Panc1 (cell line): ENCODE measurements around the gene TSC2. TPM values are rescaled to one million over a fixed set of nuclear protein-coding genes. Genes with fewer than 3 reads are reported as not detected.

Experiments
- ATAC-seq: fragments of 200-7000 bp; cut with Tn5 transposase; 2 replicates; pipeline ENCODE4 v1.9.1; 2020; ENCODE audit warnings: mild to moderate bottlenecking, moderate library complexity
- Bru-seq: library from RNA; stranded (reverse); fragments of 400-500 nt; gene quantifications from one replicate; lab custom pipeline; 2021; lab: Mats Ljungman, UMichigan
- BruChase-seq, 2 experiments: library from RNA; stranded (reverse); fragments of 400-500 nt; gene quantifications; one replicate each; lab custom pipeline; 2021; lab: Mats Ljungman, UMichigan
- BruUV-seq: library from RNA; stranded (reverse); fragments of 400-500 nt; replicated peaks from 2 replicates; lab custom pipeline; 2021; lab: Mats Ljungman, UMichigan
- CTCF ChIA-PET: fragments of 300-600 bp; sonication (Branson Sonifier 250); formaldehyde crosslinking; loops from one replicate; lab custom pipeline; 2022; ENCODE audit warnings: antibody characterized with exemption; lab: Charles Lee
- POLR2A ChIA-PET: fragments of 300-600 bp; sonication (Branson Sonifier 250); formaldehyde crosslinking; loops from one replicate; lab custom pipeline; 2022; ENCODE audit warnings: antibody characterized with exemption; lab: Charles Lee
- DNase-seq: peaks from one replicate; pipeline ENCODE4 v3.0.0-alpha.2; 2010; ENCODE audit warnings: low read depth, low spot score
- H3K27ac ChIP-seq: 2 replicates; pipeline ENCODE4 v1.5.1; 2011; ENCODE audit warnings: mild to moderate bottlenecking, low read length, inconsistent platforms
- H3K27me3 ChIP-seq: fragments of 200-500 bp; sonication (Bioruptor generic); 2 replicates; pipeline ENCODE4 v1.6.0; 2014; ENCODE audit warnings: low read length, inconsistent platforms; ENCODE audit not compliant: control insufficient read depth, insufficient read depth
- H3K36me3 ChIP-seq: fragments of 200-500 bp; sonication (Bioruptor generic); 2 replicates; pipeline ENCODE4 v1.5.1; 2014; ENCODE audit warnings: inconsistent platforms, mild to moderate bottlenecking, low read length, moderate library complexity; ENCODE audit not compliant: control insufficient read depth, insufficient read depth
- H3K4me1 ChIP-seq: 2 replicates; pipeline ENCODE4 v1.5.1; 2011; ENCODE audit warnings: inconsistent platforms, mild to moderate bottlenecking, low read length, moderate library complexity; ENCODE audit not compliant: control insufficient read depth, insufficient read depth
- H3K4me3 ChIP-seq, 2 experiments: 2 replicates each; pipeline ENCODE4 v1.5.1; 2011 to 2012; ENCODE audit warnings: low read depth in 2 of 2, low read length in 2 of 2, mild to moderate bottlenecking in 2 of 2, inconsistent platforms in 1 of 2, moderate library complexity in 1 of 2
- H3K9me3 ChIP-seq: fragments of 200-500 bp; sonication (Bioruptor generic); 2 replicates; pipeline ENCODE4 v1.5.1; 2014; ENCODE audit warnings: low read depth, mild to moderate bottlenecking, inconsistent platforms, low read length, moderate library complexity; ENCODE audit not compliant: control insufficient read depth, insufficient read depth
- POLR2AphosphoS5 ChIP-seq: IDR thresholded peaks from 2 replicates; pipeline ENCODE4 v1.6.1; 2012; ENCODE audit warnings: mild to moderate bottlenecking, low read depth, low read length, moderate library complexity
- REST ChIP-seq, 2 experiments: IDR thresholded peaks; 2 replicates each; pipeline ENCODE4 v1.6.1; 2011 to 2012; ENCODE audit warnings: low read depth in 2 of 2, control low read depth in 1 of 2, low read length in 1 of 2, mild to moderate bottlenecking in 1 of 2, moderate library complexity in 1 of 2; ENCODE audit not compliant: insufficient read depth in 1 of 2
- SIN3A ChIP-seq: IDR thresholded peaks from 2 replicates; pipeline ENCODE4 v1.6.1; 2012; ENCODE audit warnings: low read depth, mild to moderate bottlenecking, low read length, moderate library complexity, borderline replicate concordance; ENCODE audit not compliant: insufficient read depth
- TCF7L2 ChIP-seq: IDR thresholded peaks from 2 replicates; pipeline ENCODE4 v1.6.1; 2011; ENCODE audit warnings: mild to moderate bottlenecking, low read depth, low read length, inconsistent platforms
- in situ Hi-C: cut with HindIII; loops from 2 replicates; pipeline ENCODE4 v1.10.0; 2016; ENCODE audit warnings: low sequenced_read_pairs, low pct_unique_long_range_greater_than_20kb
- intact Hi-C: fragments of 100-400 bp; cut with micrococcal nuclease; formaldehyde crosslinking; loops from one replicate; pipeline ENCODE4 v1.10.0; 2022; ENCODE audit not compliant: unreplicated experiment
- long read RNA-seq: library from polyadenylated mRNA; unstranded; transcript quantifications from one replicate; pipeline ENCODE4 v2.0.0, GENCODE V29; 2021; ENCODE audit not compliant: unreplicated experiment
- polyA plus RNA-seq: library from polyadenylated mRNA; unstranded; fragments of >200 nt; gene quantifications from one replicate; pipeline ENCODE4 v1.2.1, GENCODE V29; 2012; ENCODE audit warnings: missing spikeins; ENCODE audit not compliant: insufficient read length
- total RNA-seq: library from RNA; stranded (reverse); gene quantifications from one replicate; pipeline ENCODE4 v1.2.1, GENCODE V29; 2021; ENCODE audit not compliant: unreplicated experiment
- TF ChIP-seq, protein P1 (sequence below): fragments of 450-650 bp; IDR thresholded peaks from 2 replicates; pipeline ENCODE4 v1.5.1; 2017; ENCODE audit warnings: mild to moderate bottlenecking

The TSC2 gene
- 115 TPM for total RNA-seq
- polyA plus RNA-seq, result 138 TPM
- percentile 51 among the genes with signal in this experiment for Bru-seq, nascent RNA
- BruChase-seq, experiment 1, labeled RNA remaining after a 2-hour chase, result percentile 62 among the genes with signal in this experiment
- BruChase-seq, experiment 2, labeled RNA remaining after a 6-hour chase, result percentile 67 among the genes with signal in this experiment
- long read RNA-seq, full-length matches to known transcripts, result 13 of 74 reads
- long read RNA-seq, partial matches to known transcripts, result 38 of 74 reads
- long read RNA-seq, other reads (novel, unspliced or antisense), result 23 of 74 reads

- peak within 1 kb of the TSS; percentile 77 to 96 for H3K4me3 ChIP-seq
- TF ChIP-seq SIN3A, result peak; percentile 54; the same call in 1 of the 2 replicates
- TF ChIP-seq POLR2AphosphoS5, result peak; percentile 60; the same call in 1 of the 2 replicates
- TF ChIP-seq REST (IDR thresholded peaks at IDR 0.05; ENCODE audit: insufficient read depth in 1 of 2, low read depth in 2 of 2, low read length in 1 of 2), result no peak
- no peaks in the 10 kb centered on the region for H3K27me3 ChIP-seq
- ChIA-PET CTCF (interaction anchor here (0.6 to 1.1 kb wide), 4 partner anchors 9 to 409 kb away, joined by 3 to 9 read pairs (median 4); partner anchors contain the start of gene PKD1), POLR2A (interaction anchor here (1.3 kb wide), 1 partner anchor 83 kb away, joined by 4 read pairs; the partner anchor contains the start of gene RPS2)
- no TSS peak for BruUV-seq
- no peaks in the 10 kb centered on the region for H3K9me3 ChIP-seq
- ATAC-seq (peak; percentile 95), DNase-seq (peak; percentile 85)
- H3K4me1 ChIP-seq, result peaks cover 15% of the 10 kb centered on the region
- intact Hi-C loops, result no loop called here
- H3K27ac ChIP-seq, result peak within 1 kb of the TSS; percentile 84
- no peaks in the 10 kb centered on the region; the same call in 1 of the 2 replicates for H3K36me3 ChIP-seq
- in situ Hi-C loops, result no loop called here
Measured at GRCh38 chr16:2047330-2048115, at the start of gene TSC2, which contains the start of gene NTHL1. Gene TSC2, plus strand, starts transcription at chr16:2047985. Its CDS starts 631 bp downstream, at chr16:2048616. Gene NTHL1, minus strand, starts transcription at chr16:2047834. Its CDS starts 11 bp downstream, at chr16:2047823.

- ATAC-seq (no peak), DNase-seq (no peak)
- H3K36me3 ChIP-seq, result peaks cover 6% of the 10 kb centered on the region; the same call in 1 of the 2 replicates
- in situ Hi-C loops (no loop called here), intact Hi-C loops (no loop called here)
- POLR2A ChIA-PET, result no interaction called here
- no peaks in the 10 kb centered on the region; the same call in 1 of the 2 replicates for H3K4me1 ChIP-seq
- no TSS peak for BruUV-seq
- CTCF ChIA-PET, result no interaction called here
- H3K4me3 ChIP-seq, result no peak overlapping the region
- H3K9me3 ChIP-seq, result no peaks in the 10 kb centered on the region
- H3K27me3 ChIP-seq, result no peaks in the 10 kb centered on the region
- no peak overlapping the region for H3K27ac ChIP-seq
- TF ChIP-seq REST (IDR thresholded peaks at IDR 0.05; ENCODE audit: insufficient read depth in 1 of 2, low read depth in 2 of 2, low read length in 1 of 2) (no peak), SIN3A (no peak), TCF7L2 (no peak), POLR2AphosphoS5 (no peak)
- TF ChIP-seq, protein P1, sequence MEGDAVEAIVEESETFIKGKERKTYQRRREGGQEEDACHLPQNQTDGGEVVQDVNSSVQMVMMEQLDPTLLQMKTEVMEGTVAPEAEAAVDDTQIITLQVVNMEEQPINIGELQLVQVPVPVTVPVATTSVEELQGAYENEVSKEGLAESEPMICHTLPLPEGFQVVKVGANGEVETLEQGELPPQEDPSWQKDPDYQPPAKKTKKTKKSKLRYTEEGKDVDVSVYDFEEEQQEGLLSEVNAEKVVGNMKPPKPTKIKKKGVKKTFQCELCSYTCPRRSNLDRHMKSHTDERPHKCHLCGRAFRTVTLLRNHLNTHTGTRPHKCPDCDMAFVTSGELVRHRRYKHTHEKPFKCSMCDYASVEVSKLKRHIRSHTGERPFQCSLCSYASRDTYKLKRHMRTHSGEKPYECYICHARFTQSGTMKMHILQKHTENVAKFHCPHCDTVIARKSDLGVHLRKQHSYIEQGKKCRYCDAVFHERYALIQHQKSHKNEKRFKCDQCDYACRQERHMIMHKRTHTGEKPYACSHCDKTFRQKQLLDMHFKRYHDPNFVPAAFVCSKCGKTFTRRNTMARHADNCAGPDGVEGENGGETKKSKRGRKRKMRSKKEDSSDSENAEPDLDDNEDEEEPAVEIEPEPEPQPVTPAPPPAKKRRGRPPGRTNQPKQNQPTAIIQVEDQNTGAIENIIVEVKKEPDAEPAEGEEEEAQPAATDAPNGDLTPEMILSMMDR, result no peak
Measured at GRCh38 chr16:1998360-1998835, 49.4 kb upstream of the TSC2 start.
